Subcutaneous abdominal adipose tissue (tissue), 5 donors: Measurements from ENCODE around the gene GARIN5B.
"Not testable (repeated sequence)": the region's sequence is repeated elsewhere in the genome, so short reads cannot be mapped to it uniquely, and the experiment has no call there.

Experiments
- H3K27ac ChIP-seq: one replicate; pipeline ENCODE4 v1.7.0; 2013; ENCODE audit warnings: low read depth, mild to moderate bottlenecking, inconsistent platforms, low read length, moderate library complexity
- H3K27me3 ChIP-seq, 5 donors: one replicate each; pipeline ENCODE4 v1.7.0; 2013; ENCODE audit warnings: low read length in 5 of 5, inconsistent platforms in 1 of 5; ENCODE audit not compliant: control insufficient read depth in 5 of 5, insufficient read depth in 4 of 5
- H3K36me3 ChIP-seq, 5 donors: one replicate each; pipeline ENCODE4 v1.7.0; 2013; ENCODE audit warnings: low read length in 5 of 5; ENCODE audit not compliant: control insufficient read depth in 5 of 5, insufficient read depth in 5 of 5
- H3K4me1 ChIP-seq, 5 donors: one replicate each; pipeline ENCODE4 v1.7.0; 2013; ENCODE audit warnings: low read length in 5 of 5, mild to moderate bottlenecking in 3 of 5, moderate library complexity in 1 of 5; ENCODE audit not compliant: control insufficient read depth in 5 of 5, insufficient read depth in 5 of 5
- H3K4me3 ChIP-seq, 5 donors: one replicate each; pipeline ENCODE4 v1.7.0; 2013; ENCODE audit warnings: low read length in 5 of 5, low read depth in 1 of 5
- H3K9ac ChIP-seq, 5 donors: one replicate each; pipeline ENCODE4 v1.7.0; 2013; ENCODE audit warnings: low read length in 5 of 5, mild to moderate bottlenecking in 4 of 5, moderate library complexity in 3 of 5
- H3K9me3 ChIP-seq, 5 donors: one replicate each; pipeline ENCODE4 v1.7.0; 2013; ENCODE audit warnings: low read length in 5 of 5; ENCODE audit not compliant: control insufficient read depth in 5 of 5
- donor health status: healthy.
- donor health status: healthy.
- donor health status: healthy.
- donor health status: healthy.
- donor health status: healthy.

The GARIN5B gene

DNA sequence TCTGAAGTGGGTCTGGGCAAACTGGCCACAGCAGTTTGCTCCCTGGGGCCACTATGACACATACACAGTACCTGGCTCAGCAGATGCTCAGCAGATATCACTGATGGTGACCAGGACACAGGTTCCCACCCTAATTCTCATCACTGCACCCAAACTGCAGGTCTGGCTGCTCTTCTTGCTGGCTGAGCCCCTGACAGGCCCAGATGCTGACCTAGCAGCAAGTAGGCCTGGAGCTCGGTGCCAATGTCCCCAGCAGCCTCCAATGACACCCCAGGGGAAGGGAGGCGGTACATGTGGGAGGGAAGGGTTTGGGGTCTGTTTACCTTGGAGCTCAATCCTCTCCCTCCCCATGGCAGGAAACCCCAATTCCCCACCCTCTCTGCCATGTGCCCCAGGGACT lies 39.4 kb upstream of the GARIN5B start:
- no peak overlapping the region for H3K27ac ChIP-seq
- peaks cover 0 to 53% (median 41%) of the 10 kb centered on the region in 5 donors for H3K36me3 ChIP-seq
- peaks cover 0 to 17% (median 11%) of the 10 kb centered on the region in 5 donors for H3K4me1 ChIP-seq
- no peak overlapping the region for H3K9ac ChIP-seq
- H3K27me3 ChIP-seq, result no peaks in the 10 kb centered on the region
- H3K4me3 ChIP-seq, result no peak overlapping the region
- H3K9me3 ChIP-seq, result no peaks in the 10 kb centered on the region

DNA sequence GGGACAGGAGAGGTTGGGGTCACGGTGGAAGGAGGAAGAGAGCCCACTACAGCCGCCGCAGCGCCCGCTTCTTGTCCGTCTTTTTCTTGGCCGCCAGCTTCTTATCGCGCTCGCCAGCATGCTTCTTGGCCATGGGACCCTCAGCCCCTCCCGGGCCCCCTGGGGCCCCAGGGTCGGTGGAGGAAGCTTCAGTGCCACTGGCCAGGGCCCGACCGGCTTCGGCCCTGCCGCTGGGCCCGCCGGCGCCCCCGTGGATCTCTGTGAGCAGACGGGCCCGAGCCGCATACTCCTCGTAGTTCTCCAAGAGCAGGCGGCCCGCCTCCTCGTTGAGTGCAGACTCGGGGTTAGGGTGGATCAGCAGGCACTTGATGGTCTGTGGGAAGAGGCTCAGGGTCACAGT lies 38.3 kb upstream of the GARIN5B start:
- H3K4me3 ChIP-seq, H3K27ac ChIP-seq, H3K9ac ChIP-seq, H3K27me3 ChIP-seq, H3K4me1 ChIP-seq, H3K9me3 ChIP-seq: not testable (repeated sequence)
- H3K36me3 ChIP-seq, result peaks cover 0 to 52% (median 41%) of the 10 kb centered on the region in 5 donors

DNA sequence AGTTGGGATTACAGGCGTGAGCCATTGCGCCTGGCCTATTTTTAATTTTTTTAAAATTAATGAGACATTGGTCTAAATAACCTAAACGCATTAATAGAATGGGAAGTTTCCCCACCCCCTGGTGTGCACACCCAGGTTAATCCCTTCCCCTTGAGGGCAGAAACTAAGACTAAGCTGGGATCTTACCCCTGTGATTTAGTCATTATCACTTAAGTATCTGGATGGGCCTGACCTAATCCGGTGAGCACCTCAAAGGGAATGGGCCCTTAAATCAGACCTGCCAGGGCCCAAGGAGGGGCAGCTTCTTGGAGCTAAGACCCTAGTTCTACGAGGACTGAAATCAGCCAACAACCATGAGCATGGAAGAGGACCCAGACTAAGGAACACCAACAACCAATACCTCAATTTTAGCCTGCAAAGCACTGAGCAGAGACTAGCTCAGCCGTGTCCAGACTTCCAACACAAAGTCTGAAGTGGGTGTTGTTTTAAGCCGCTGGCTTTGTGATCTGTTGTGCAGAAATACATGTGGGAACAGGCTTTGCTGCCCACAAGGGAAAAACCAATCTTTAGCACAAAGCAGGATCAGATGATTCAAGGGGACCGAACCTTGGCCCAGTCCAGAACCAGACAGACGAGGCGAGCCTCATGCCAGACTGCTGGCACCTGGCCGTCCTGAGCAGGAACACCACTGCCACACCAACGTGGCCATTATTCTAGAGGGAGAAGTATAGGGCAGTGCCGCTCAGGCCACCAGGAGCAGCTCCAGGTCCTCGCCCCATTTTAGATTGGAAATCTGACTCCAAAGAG lies 37.4 kb upstream of the GARIN5B start:
- Histone ChIP-seq H3K9ac (no peak overlapping the region), H3K27ac (no peak overlapping the region), H3K27me3 (no peaks in the 10 kb centered on the region), H3K4me3 (no peak overlapping the region), H3K9me3 (no peaks in the 10 kb centered on the region), H3K4me1 (no peaks in the 10 kb centered on the region), H3K36me3 (peaks cover 0 to 43% (median 35%) of the 10 kb centered on the region in 5 donors)

DNA sequence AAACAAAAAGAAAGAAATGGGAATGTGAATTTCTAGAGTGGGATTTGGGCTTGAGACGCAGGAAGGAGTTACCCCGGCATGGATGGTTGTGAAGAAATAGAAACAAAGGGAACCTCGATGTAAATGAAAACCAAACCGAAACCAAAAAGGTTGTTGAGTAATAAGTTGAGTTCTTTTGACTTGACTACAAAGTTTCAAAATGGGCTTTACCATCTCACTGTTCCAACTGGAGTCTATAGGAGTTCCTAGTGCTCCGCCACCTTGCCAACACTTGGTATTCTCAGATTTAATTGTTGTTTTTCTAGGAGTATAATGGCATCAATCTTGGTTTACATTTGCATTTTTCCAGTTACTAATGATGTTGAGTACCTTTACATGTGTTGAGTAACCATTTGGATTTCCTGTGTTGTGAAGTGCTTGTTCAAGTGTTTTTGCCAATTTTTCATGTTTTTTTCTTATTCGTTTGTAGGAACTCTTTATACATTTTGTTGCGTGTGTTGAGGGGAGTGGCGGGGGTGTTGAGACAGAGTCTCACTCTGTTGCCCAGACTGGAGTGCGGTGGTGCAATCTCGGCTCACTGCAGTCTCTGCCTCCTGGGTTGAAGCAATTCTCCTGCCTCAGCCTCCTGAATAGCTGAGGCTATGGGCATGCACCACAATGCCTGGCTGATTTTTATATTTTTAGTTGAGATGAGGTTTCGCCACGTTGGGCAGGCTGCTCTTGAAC lies 35.3 kb upstream of the GARIN5B start:
- H3K9me3 ChIP-seq, result no peaks in the 10 kb centered on the region
- peaks cover 0 to 29% (median 26%) of the 10 kb centered on the region in 5 donors for H3K36me3 ChIP-seq
- no peaks in the 10 kb centered on the region for H3K4me1 ChIP-seq
- H3K4me3 ChIP-seq, result no peak overlapping the region
- no peak overlapping the region for H3K9ac ChIP-seq
- H3K27ac ChIP-seq, result no peak overlapping the region
- H3K27me3 ChIP-seq, result no peaks in the 10 kb centered on the region

DNA sequence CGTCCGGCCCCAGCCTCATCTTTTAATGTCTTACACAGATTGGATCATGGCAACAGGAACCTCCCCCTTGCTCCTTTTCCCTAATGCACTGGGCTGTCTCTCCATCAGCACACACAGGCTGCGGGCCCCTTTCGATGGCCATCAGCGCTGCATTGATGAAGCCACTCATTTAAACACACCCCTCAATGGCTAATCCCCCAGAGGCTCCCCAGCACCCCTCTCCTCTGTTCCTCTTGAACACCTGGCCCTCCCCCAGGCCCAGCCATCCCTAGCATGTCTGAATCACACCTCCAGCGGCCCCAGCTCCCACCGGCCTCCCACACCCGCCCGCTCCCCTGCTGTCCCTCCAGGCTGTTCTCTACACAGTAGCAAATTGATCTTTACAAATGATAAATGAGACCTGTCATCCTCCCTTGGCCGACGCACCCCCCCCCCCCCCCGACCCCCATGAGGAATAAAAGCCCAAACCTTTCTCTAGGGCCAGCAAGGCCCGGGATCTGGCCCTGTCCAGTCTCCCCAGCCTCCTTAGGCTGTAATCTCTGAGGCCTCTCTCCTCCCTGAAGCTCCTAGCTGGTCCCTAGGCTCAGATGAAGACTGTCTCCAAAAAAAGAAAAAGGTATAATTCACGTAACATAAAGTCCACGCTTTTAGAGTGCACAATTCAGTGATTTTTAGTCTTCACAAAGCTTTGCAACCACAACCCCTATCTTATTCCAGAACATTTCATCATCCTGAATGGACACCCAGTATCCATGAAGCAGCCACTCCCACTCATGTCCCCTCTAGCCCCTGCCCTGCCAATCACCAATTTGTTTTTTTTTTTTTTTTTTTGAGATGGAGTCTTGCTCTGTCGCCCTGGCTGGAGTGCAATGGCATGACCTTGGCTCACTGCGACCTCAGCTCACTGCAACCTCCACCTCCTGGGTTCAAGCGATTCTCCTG lies 30.0 kb upstream of the GARIN5B start:
- Histone ChIP-seq H3K4me1 (peaks cover 0 to 22% (median 15%) of the 10 kb centered on the region in 5 donors), H3K27me3 (no peaks in the 10 kb centered on the region), H3K4me3 (no peak overlapping the region), H3K9me3 (no peaks in the 10 kb centered on the region), H3K27ac (no peak overlapping the region), H3K9ac (no peak overlapping the region), H3K36me3 (peaks cover 0 to 39% (median 37%) of the 10 kb centered on the region in 5 donors)

DNA sequence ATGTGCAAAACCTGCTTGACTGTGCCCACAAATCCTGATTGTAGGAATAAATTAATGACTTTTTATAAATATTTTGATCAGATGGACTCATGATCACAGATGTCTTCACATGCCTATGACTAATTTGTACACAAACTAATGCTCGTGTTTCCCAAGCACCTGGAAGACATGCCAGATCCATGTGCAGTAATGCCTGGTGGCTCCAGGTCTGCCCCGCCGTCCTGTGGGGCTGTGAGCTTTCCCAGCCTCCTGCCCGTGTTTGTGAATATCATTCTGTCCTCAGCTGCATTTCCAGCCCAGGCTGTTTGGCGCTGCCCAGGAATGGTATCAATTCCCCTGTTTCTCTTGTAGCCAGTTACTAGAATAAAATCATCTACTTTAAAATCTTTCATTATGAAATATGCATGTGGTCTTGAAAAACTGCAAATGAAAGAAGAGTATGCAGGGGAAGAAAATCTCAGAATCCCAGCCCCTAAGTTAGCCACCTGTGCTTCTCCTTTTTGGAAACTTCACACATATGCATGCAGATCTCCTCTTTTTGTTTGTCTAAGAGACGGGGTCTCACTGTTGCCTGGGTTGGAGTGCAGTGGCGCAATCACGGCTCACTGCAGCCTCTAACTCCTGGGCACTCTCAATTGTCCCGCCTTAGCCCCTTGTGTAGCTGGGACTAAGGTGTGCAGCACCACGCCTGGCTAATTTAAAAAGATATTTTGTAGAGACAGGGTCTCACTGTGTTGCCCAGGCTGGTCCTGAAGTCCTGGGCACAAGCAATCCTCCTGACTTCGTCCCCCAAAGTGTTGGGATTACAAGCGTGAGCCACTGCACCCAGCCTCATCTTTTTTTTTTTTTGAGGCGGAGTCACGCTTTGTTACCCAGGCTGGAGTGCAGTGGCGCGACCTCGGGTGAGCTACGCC lies 28.9 kb upstream of the GARIN5B start:
- Histone ChIP-seq H3K9me3 (no peaks in the 10 kb centered on the region), H3K27ac (no peak overlapping the region), H3K9ac (no peak overlapping the region), H3K4me3 (no peak overlapping the region), H3K36me3 (peaks cover 0 to 51% (median 48%) of the 10 kb centered on the region in 5 donors), H3K27me3 (no peaks in the 10 kb centered on the region), H3K4me1 (peaks cover 8 to 33% (median 26%) of the 10 kb centered on the region in 5 donors)

DNA sequence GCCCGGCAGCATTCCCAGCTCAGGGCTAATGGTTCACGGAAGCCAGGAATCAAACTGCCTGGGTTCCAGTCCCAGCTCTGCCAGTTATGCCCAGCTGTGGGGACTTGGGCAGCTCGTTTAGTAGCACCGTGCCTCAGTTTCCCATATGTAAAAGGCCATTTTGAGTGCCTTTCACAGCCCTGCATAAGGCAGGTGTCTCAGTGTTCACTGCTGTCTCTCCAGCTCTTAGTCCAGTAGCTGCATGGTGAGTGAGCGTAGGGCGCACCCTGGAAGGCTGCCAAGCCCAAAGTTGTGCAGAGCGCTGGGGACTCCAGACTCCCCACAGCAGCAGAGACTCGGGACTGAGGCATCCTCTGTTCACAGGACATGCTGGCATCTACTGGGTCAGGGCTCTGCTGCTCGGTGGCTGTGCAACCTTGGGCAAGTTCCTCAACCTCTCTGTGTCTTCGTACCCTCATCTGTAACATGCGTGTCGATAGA lies 28.2 kb upstream of the GARIN5B start:
- Histone ChIP-seq H3K27me3 (no peaks in the 10 kb centered on the region), H3K36me3 (peaks cover 0 to 52% (median 48%) of the 10 kb centered on the region in 5 donors), H3K4me3 (no peak overlapping the region), H3K27ac (no peak overlapping the region), H3K9ac (no peak overlapping the region), H3K9me3 (no peaks in the 10 kb centered on the region), H3K4me1 (peaks cover 10 to 41% (median 33%) of the 10 kb centered on the region in 5 donors)

DNA sequence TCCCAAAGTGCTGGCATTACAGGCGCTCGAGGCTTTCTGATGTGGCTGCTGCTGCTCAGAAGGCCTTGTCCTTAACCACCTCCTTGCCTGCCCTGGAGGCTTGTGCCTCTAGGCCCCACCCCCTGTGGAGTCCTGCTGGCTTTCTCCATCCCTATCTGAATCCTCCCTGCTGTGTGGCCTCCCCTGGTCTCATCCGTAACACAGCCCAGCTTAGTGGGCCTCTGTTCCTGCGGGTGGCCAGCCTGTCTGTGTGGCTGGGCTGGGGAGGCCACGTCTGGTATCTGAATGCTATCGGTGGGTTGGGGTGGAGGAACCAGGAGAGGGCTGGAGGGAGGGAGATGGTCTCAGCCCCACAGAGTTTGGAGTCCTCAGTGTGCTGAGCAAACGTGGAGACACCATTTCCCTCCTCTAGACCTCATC lies 27.4 kb upstream of the GARIN5B start:
- H3K4me1 ChIP-seq, result peaks cover 10 to 46% (median 37%) of the 10 kb centered on the region in 5 donors
- H3K27ac ChIP-seq, result no peak overlapping the region
- H3K36me3 ChIP-seq, result peaks cover 0 to 52% (median 48%) of the 10 kb centered on the region in 5 donors
- H3K4me3 ChIP-seq, result no peak overlapping the region
- H3K9me3 ChIP-seq, result no peaks in the 10 kb centered on the region
- no peak overlapping the region for H3K9ac ChIP-seq
- no peaks in the 10 kb centered on the region for H3K27me3 ChIP-seq
